ENCODE data around the gene TMEM240.

GRCh38 chr1:1569341-1569740 lies 28.9 kb upstream of the TMEM240 start:
- no peak for TF ChIP-seq CTCF (IDR thresholded peaks at IDR 0.05 in 2 of 3, conservative IDR thresholded peaks at IDR 0.05 in 1 of 3; ENCODE audit: control insufficient read depth in 2 of 3, extremely low read depth in 1 of 3, insufficient read depth in 1 of 3, low read depth in 3 of 3, low read length in 3 of 3)
- TF ChIP-seq EP300 (IDR thresholded peaks at IDR 0.05; ENCODE audit: borderline replicate concordance in 1 of 2, control insufficient read depth in 1 of 2, low read depth in 2 of 2, low read length in 2 of 2), result no peak
- no peak for TF ChIP-seq IRF5 (IDR thresholded peaks at IDR 0.05; ENCODE audit: borderline replicate concordance)
- TF ChIP-seq USF2 (IDR thresholded peaks at IDR 0.05; ENCODE audit: borderline replicate concordance, low read depth, low read length), result no peak
- TF ChIP-seq ATF2 (IDR thresholded peaks at IDR 0.05; ENCODE audit: low read length), result no peak
- no peak for TF ChIP-seq REST (IDR thresholded peaks at IDR 0.05; ENCODE audit: low read depth, low read length)
- TF ChIP-seq RUNX3 (IDR thresholded peaks at IDR 0.05; ENCODE audit: low read length), result no peak
- no peak for TF ChIP-seq CEBPB (IDR thresholded peaks at IDR 0.05; ENCODE audit: borderline replicate concordance in 1 of 2, low read depth in 2 of 2, low read length in 2 of 2)
- no peak for TF ChIP-seq CEBPZ (IDR thresholded peaks at IDR 0.05; ENCODE audit: low read depth, low read length)
- TF ChIP-seq ESRRA (IDR thresholded peaks at IDR 0.05; ENCODE audit: low read length), result no peak
- no peak for TF ChIP-seq CUX1 (IDR thresholded peaks at IDR 0.05; ENCODE audit: insufficient replicate concordance, low read depth, low read length)

Data from GM12878 (cell line).